Stimulated activated naive CD8-positive, alpha-beta T cell treated with anti-CD3 and anti-CD28 coated beads, Interleukin-15, Interleukin-2, amounts not matched to agents 100 ng/mL and 50 ng/mL, for 24 hours (primary cell): ENCODE measurements around the gene SH3BP1.
"Not testable (repeated sequence)": the region's sequence is repeated elsewhere in the genome, so short reads cannot be mapped to it uniquely, and the experiment has no call there.

Experiments
- H3K27ac Mint-ChIP-seq: one replicate; pipeline ENCODE4 v1.8.0; 2021; ENCODE audit warnings: mild to moderate bottlenecking, mixed read lengths
- H3K27me3 Mint-ChIP-seq: one replicate; pipeline ENCODE4 v1.8.0; 2021; ENCODE audit warnings: mixed read lengths
- H3K36me3 Mint-ChIP-seq: one replicate; pipeline ENCODE4 v1.8.0; 2021; ENCODE audit warnings: low read depth, mixed read lengths
- H3K4me1 Mint-ChIP-seq: one replicate; pipeline ENCODE4 v1.8.0; 2021; ENCODE audit warnings: low read depth, mixed read lengths
- H3K4me3 Mint-ChIP-seq: one replicate; pipeline ENCODE4 v1.8.0; 2021; ENCODE audit warnings: mild to moderate bottlenecking, mixed read lengths
- H3K9me3 Mint-ChIP-seq: one replicate; pipeline ENCODE4 v1.8.0; 2021; ENCODE audit warnings: mixed read lengths

SH3BP1 gene

GRCh38 chr22:37609240-37610152 is 30.0 kb upstream of the SH3BP1 start:
- H3K27me3 Mint-ChIP-seq = peaks cover 3% of the 10 kb centered on the region
- peak overlapping the region; percentile 95 for H3K4me3 Mint-ChIP-seq
- peaks cover 55% of the 10 kb centered on the region for H3K4me1 Mint-ChIP-seq
- peak overlapping the region; percentile 94 for H3K27ac Mint-ChIP-seq
- H3K36me3 Mint-ChIP-seq = peaks cover 4% of the 10 kb centered on the region
- H3K9me3 Mint-ChIP-seq = no peaks in the 10 kb centered on the region

- not testable (repeated sequence) for H3K27me3 Mint-ChIP-seq, H3K9me3 Mint-ChIP-seq, H3K36me3 Mint-ChIP-seq
- H3K4me1 Mint-ChIP-seq = peaks cover 50% of the 10 kb centered on the region
- peak overlapping the region; percentile 94 for H3K27ac Mint-ChIP-seq
- peak overlapping the region; percentile 95 for H3K4me3 Mint-ChIP-seq
These were observed 29.4 kb upstream of the SH3BP1 start for GRCh38 chr22:37610153-37610475.

- Mint-ChIP-seq H3K4me3 (peak overlapping the region; percentile 95), H3K27me3 (peaks cover 1% of the 10 kb centered on the region), H3K36me3 (peaks cover 8% of the 10 kb centered on the region), H3K4me1 (peaks cover 45% of the 10 kb centered on the region), H3K27ac (peak overlapping the region; percentile 94), H3K9me3 (no peaks in the 10 kb centered on the region)
These were observed 28.9 kb upstream of the SH3BP1 start for GRCh38 chr22:37610480-37611129.

GRCh38 chr22:37611207-37611606 is 28.3 kb upstream of the SH3BP1 start:
- Mint-ChIP-seq H3K4me1 (peaks cover 41% of the 10 kb centered on the region), H3K4me3 (no peak overlapping the region), H3K36me3 (peaks cover 11% of the 10 kb centered on the region), H3K27ac (no peak overlapping the region), H3K9me3 (no peaks in the 10 kb centered on the region), H3K27me3 (no peaks in the 10 kb centered on the region)

GRCh38 chr22:37616201-37617083 is 23.0 kb upstream of the SH3BP1 start:
- Mint-ChIP-seq H3K27me3 (no peaks in the 10 kb centered on the region), H3K4me1 (peaks cover 3% of the 10 kb centered on the region), H3K36me3 (peaks cover 22% of the 10 kb centered on the region), H3K4me3 (no peak overlapping the region), H3K27ac (no peak overlapping the region), H3K9me3 (no peaks in the 10 kb centered on the region)

GRCh38 chr22:37617431-37617830 is 22.0 kb upstream of the SH3BP1 start:
- H3K27ac Mint-ChIP-seq = no peak overlapping the region
- peaks cover 22% of the 10 kb centered on the region for H3K36me3 Mint-ChIP-seq
- no peaks in the 10 kb centered on the region for H3K9me3 Mint-ChIP-seq
- no peaks in the 10 kb centered on the region for H3K4me1 Mint-ChIP-seq
- H3K27me3 Mint-ChIP-seq = no peaks in the 10 kb centered on the region
- no peak overlapping the region for H3K4me3 Mint-ChIP-seq

- H3K36me3 Mint-ChIP-seq = peaks cover 22% of the 10 kb centered on the region
- peaks cover 3% of the 10 kb centered on the region for H3K4me1 Mint-ChIP-seq
- no peaks in the 10 kb centered on the region for H3K27me3 Mint-ChIP-seq
- no peaks in the 10 kb centered on the region for H3K9me3 Mint-ChIP-seq
- H3K4me3 Mint-ChIP-seq = no peak overlapping the region
- no peak overlapping the region for H3K27ac Mint-ChIP-seq
These were observed 21.3 kb upstream of the SH3BP1 start for GRCh38 chr22:37618072-37618656.

GRCh38 chr22:37618674-37619073 is 20.8 kb upstream of the SH3BP1 start:
- H3K4me3 Mint-ChIP-seq = no peak overlapping the region

GRCh38 chr22:37619991-37620390 is 19.5 kb upstream of the SH3BP1 start:
- Mint-ChIP-seq H3K4me3 (no peak overlapping the region), H3K9me3 (no peaks in the 10 kb centered on the region), H3K27ac (no peak overlapping the region), H3K27me3 (no peaks in the 10 kb centered on the region), H3K4me1 (peaks cover 11% of the 10 kb centered on the region), H3K36me3 (peaks cover 23% of the 10 kb centered on the region)

More at GRCh38 chr22:37618674-37619073, 20.8 kb upstream of the SH3BP1 start:
- peaks cover 5% of the 10 kb centered on the region for H3K4me1 Mint-ChIP-seq
- no peak overlapping the region for H3K27ac Mint-ChIP-seq
- H3K9me3 Mint-ChIP-seq = no peaks in the 10 kb centered on the region
- peaks cover 24% of the 10 kb centered on the region for H3K36me3 Mint-ChIP-seq
- H3K27me3 Mint-ChIP-seq = no peaks in the 10 kb centered on the region

- Mint-ChIP-seq H3K36me3 (peaks cover 18% of the 10 kb centered on the region), H3K4me1 (peaks cover 25% of the 10 kb centered on the region), H3K4me3 (no peak overlapping the region), H3K27me3 (no peaks in the 10 kb centered on the region), H3K27ac (no peak overlapping the region), H3K9me3 (no peaks in the 10 kb centered on the region)
These were observed 18.1 kb upstream of the SH3BP1 start for GRCh38 chr22:37621352-37621860.

- peaks cover 44% of the 10 kb centered on the region for H3K4me1 Mint-ChIP-seq
- peak overlapping the region; percentile 90 for H3K27ac Mint-ChIP-seq
- no peaks in the 10 kb centered on the region for H3K9me3 Mint-ChIP-seq
- H3K36me3 Mint-ChIP-seq = peaks cover 8% of the 10 kb centered on the region
- no peak overlapping the region for H3K4me3 Mint-ChIP-seq
- H3K27me3 Mint-ChIP-seq = no peaks in the 10 kb centered on the region
These were observed 16.1 kb upstream of the SH3BP1 start for GRCh38 chr22:37623075-37624016.

- H3K36me3 Mint-ChIP-seq = peaks cover 8% of the 10 kb centered on the region
- no peaks in the 10 kb centered on the region for H3K27me3 Mint-ChIP-seq
- no peak overlapping the region for H3K4me3 Mint-ChIP-seq
- no peaks in the 10 kb centered on the region for H3K9me3 Mint-ChIP-seq
- peak overlapping the region; percentile 90 for H3K27ac Mint-ChIP-seq
- peaks cover 47% of the 10 kb centered on the region for H3K4me1 Mint-ChIP-seq
These were observed 15.5 kb upstream of the SH3BP1 start for GRCh38 chr22:37624017-37624365.

GRCh38 chr22:37624876-37625275 is 14.6 kb upstream of the SH3BP1 start:
- H3K9me3 Mint-ChIP-seq = no peaks in the 10 kb centered on the region
- H3K27ac Mint-ChIP-seq = peak overlapping the region; percentile 9
- peaks cover 47% of the 10 kb centered on the region for H3K4me1 Mint-ChIP-seq
- H3K36me3 Mint-ChIP-seq = peaks cover 8% of the 10 kb centered on the region
- H3K4me3 Mint-ChIP-seq = no peak overlapping the region
- H3K27me3 Mint-ChIP-seq = no peaks in the 10 kb centered on the region
